C4-2B (cell line): ENCODE data around the gene PRKAG2.

Experiments used
- ZFX ChIP-seq: fragments of 450-650 bp; IDR thresholded peaks from 2 replicates; pipeline ENCODE4 v1.6.1; 2017
- TF ChIP-seq, protein P1 (sequence below): fragments of 450-650 bp; conservative IDR thresholded peaks from 2 replicates; pipeline ENCODE4 v1.5.1; 2017; ENCODE audit warnings: mild to moderate bottlenecking

DNA sequence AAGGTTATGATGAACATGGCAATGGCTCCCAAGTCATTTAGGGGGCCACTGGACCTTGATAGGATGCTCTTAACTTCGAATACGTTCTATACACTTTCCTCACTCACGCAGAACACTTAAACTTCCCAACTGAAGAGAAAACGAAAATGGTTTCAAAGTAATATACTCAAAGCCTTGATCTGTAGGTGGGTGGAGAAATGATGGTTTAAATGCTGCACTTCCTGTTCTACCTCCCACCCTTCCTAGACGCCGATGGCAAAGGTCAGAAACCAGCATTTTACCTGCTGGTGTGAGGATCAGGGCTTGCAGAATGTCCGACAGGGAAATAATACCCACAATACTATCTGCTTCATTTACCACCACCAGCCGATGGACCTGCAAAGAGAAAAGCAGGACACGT lies 316.7 kb downstream of the PRKAG2 start:
- TF ChIP-seq, protein P1, sequence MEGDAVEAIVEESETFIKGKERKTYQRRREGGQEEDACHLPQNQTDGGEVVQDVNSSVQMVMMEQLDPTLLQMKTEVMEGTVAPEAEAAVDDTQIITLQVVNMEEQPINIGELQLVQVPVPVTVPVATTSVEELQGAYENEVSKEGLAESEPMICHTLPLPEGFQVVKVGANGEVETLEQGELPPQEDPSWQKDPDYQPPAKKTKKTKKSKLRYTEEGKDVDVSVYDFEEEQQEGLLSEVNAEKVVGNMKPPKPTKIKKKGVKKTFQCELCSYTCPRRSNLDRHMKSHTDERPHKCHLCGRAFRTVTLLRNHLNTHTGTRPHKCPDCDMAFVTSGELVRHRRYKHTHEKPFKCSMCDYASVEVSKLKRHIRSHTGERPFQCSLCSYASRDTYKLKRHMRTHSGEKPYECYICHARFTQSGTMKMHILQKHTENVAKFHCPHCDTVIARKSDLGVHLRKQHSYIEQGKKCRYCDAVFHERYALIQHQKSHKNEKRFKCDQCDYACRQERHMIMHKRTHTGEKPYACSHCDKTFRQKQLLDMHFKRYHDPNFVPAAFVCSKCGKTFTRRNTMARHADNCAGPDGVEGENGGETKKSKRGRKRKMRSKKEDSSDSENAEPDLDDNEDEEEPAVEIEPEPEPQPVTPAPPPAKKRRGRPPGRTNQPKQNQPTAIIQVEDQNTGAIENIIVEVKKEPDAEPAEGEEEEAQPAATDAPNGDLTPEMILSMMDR: no peak
- no peak for TF ChIP-seq ZFX
